ENCODE measurements around the gene ISYNA1.
A peak's percentile ranks its signal among the peaks of the same experiment; 100 is the strongest.

The ISYNA1 gene

GRCh38 chr19:18437491-18438330, at the start of gene ISYNA1:
Gene ISYNA1, minus strand, starts transcription at chr19:18438133. Its CDS starts 154 bp downstream, at chr19:18437979.
- Histone ChIP-seq H3K27me3 (ENCODE audit: control insufficient read depth in 5 of 5, insufficient read depth in 4 of 5, low read length in 5 of 5) (peaks cover 0 to 9% (median 3%) of the 10 kb centered on the region in 5 donors), H3K9me3 (ENCODE audit: control insufficient read depth in 5 of 5, low read length in 5 of 5) (no peaks in the 10 kb centered on the region), H3K36me3 (ENCODE audit: control insufficient read depth in 5 of 5, insufficient read depth in 5 of 5, low read length in 5 of 5) (peaks cover 0 to 11% (median 5%) of the 10 kb centered on the region in 5 donors), H3K4me3 (ENCODE audit: low read depth in 1 of 5, low read length in 5 of 5) (peak within 1 kb of the TSS in 4 of 5 donors; percentile 51 to 70 (median 65)), H3K4me1 (ENCODE audit: control insufficient read depth in 5 of 5, insufficient read depth in 5 of 5, low read length in 5 of 5) (peaks cover 0 to 36% (median 23%) of the 10 kb centered on the region in 5 donors), H3K27ac (ENCODE audit: low read depth, low read length) (no peak within 1 kb of the TSS), H3K9ac (ENCODE audit: low read length in 5 of 5) (peak within 1 kb of the TSS in 2 of 5 donors; percentile 23 to 56)

DNA sequence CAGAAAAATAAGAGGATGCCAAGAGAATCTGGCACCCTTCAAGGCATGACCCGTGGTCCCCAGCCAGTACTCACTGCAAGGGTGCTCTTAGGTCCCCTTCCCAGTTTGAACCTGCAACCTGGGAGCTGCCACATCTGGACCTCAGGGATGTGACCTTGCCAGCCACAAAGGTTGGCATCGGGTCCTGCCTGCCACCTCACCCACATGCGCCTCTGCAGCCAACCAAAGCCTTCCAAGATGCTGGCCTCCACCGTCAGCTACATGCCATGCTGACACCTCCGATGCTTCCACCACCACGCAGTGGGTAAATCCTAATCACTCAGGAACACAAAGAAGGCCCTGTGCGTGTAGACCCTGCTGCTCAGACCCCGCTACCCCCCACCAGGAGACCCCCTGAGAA, 48.8 kb upstream of the ISYNA1 start:
- H3K27me3 ChIP-seq (ENCODE audit: control insufficient read depth in 5 of 5, insufficient read depth in 4 of 5, low read length in 5 of 5): no peaks in the 10 kb centered on the region
- H3K36me3 ChIP-seq (ENCODE audit: control insufficient read depth in 5 of 5, insufficient read depth in 5 of 5, low read length in 5 of 5): no peaks in the 10 kb centered on the region
- no peaks in the 10 kb centered on the region for H3K9me3 ChIP-seq (ENCODE audit: control insufficient read depth in 5 of 5, low read length in 5 of 5)
- no peak overlapping the region for H3K27ac ChIP-seq (ENCODE audit: low read depth, low read length)
- H3K4me1 ChIP-seq (ENCODE audit: control insufficient read depth in 5 of 5, insufficient read depth in 5 of 5, low read length in 5 of 5): peaks cover 0 to 62% (median 39%) of the 10 kb centered on the region in 5 donors
- no peak overlapping the region for H3K9ac ChIP-seq (ENCODE audit: low read length in 5 of 5)
- peak overlapping the region in 1 of 5 donors; percentile 34 for H3K4me3 ChIP-seq (ENCODE audit: low read depth in 1 of 5, low read length in 5 of 5)

DNA sequence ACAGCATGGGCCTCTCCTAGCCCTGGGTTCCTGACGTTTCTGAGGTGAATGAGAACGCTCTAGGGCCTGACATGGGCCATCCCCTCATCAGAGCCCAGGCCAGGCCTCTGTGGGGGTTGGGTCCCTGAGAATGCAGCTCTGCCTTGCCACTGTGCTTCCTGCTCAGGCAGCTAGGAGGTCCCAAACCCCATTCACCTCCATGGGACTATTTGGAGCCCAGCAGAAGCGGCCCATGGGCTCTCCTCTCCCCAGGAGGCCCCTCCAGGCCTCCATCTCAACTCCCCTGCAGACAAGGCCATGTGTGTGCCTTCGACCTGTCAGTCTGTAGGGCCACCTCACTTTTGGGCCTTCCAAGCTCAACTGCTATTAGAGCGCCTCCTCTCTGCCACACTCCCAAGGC, 47.1 kb upstream of the ISYNA1 start:
- H3K27ac ChIP-seq (ENCODE audit: low read depth, low read length): no peak overlapping the region
- no peaks in the 10 kb centered on the region for H3K9me3 ChIP-seq (ENCODE audit: control insufficient read depth in 5 of 5, low read length in 5 of 5)
- no peaks in the 10 kb centered on the region for H3K27me3 ChIP-seq (ENCODE audit: control insufficient read depth in 5 of 5, insufficient read depth in 4 of 5, low read length in 5 of 5)
- peaks cover 5 to 77% (median 49%) of the 10 kb centered on the region in 5 donors for H3K4me1 ChIP-seq (ENCODE audit: control insufficient read depth in 5 of 5, insufficient read depth in 5 of 5, low read length in 5 of 5)
- no peaks in the 10 kb centered on the region for H3K36me3 ChIP-seq (ENCODE audit: control insufficient read depth in 5 of 5, insufficient read depth in 5 of 5, low read length in 5 of 5)
- no peak overlapping the region for H3K9ac ChIP-seq (ENCODE audit: low read length in 5 of 5)
- no peak overlapping the region for H3K4me3 ChIP-seq (ENCODE audit: low read depth in 1 of 5, low read length in 5 of 5)

GRCh38 chr19:18483119-18483890, 45.4 kb upstream of the ISYNA1 start:
- H3K9me3 ChIP-seq (ENCODE audit: control insufficient read depth in 5 of 5, low read length in 5 of 5): no peaks in the 10 kb centered on the region
- H3K4me1 ChIP-seq (ENCODE audit: control insufficient read depth in 5 of 5, insufficient read depth in 5 of 5, low read length in 5 of 5): peaks cover 12 to 80% (median 62%) of the 10 kb centered on the region in 5 donors
- H3K27ac ChIP-seq (ENCODE audit: low read depth, low read length): no peak overlapping the region
- H3K27me3 ChIP-seq (ENCODE audit: control insufficient read depth in 5 of 5, insufficient read depth in 4 of 5, low read length in 5 of 5): no peaks in the 10 kb centered on the region
- H3K36me3 ChIP-seq (ENCODE audit: control insufficient read depth in 5 of 5, insufficient read depth in 5 of 5, low read length in 5 of 5): no peaks in the 10 kb centered on the region
- H3K4me3 ChIP-seq (ENCODE audit: low read depth in 1 of 5, low read length in 5 of 5): no peak overlapping the region
- H3K9ac ChIP-seq (ENCODE audit: low read length in 5 of 5): no peak overlapping the region

DNA sequence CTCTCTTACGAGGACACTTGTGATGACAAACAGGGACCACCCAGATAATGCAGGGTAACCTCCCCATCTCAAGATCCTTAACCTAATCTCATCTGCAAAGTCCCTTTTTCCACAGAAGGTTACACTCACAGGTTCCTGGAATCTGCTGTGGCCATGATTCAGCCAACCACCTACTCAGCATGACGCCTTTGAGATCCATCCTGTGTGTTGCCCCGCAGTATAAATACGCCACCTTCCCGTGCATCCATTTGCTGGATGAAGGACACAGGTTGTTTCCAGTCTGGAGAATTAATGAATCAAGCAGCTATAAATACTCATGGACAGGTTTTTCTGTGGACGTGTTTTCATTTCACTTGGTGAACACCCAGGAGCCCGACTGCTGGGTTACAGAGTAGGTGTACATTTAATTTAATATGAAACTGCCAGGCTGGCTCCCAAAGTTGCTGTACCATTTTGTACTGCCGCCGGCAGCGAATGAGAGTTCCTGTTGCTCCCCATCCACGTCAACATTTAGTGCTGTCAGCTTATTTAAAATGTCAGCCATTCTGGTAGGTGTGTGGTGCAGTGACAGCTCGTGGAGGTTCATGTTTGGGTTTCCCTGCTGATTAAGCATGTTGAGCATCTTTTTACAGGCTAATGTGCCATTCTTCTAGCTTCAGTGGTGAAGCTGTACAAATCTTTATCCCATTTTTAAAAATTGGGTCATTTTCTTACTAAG, 43.7 kb upstream of the ISYNA1 start:
- no peaks in the 10 kb centered on the region for H3K9me3 ChIP-seq (ENCODE audit: control insufficient read depth in 5 of 5, low read length in 5 of 5)
- no peak overlapping the region for H3K27ac ChIP-seq (ENCODE audit: low read depth, low read length)

GRCh38 chr19:18480006-18480691, 42.2 kb upstream of the ISYNA1 start:
- Histone ChIP-seq H3K36me3 (ENCODE audit: control insufficient read depth in 5 of 5, insufficient read depth in 5 of 5, low read length in 5 of 5) (no peaks in the 10 kb centered on the region), H3K9me3 (ENCODE audit: control insufficient read depth in 5 of 5, low read length in 5 of 5) (no peaks in the 10 kb centered on the region), H3K9ac (ENCODE audit: low read length in 5 of 5) (peak overlapping the region; percentile 45 to 67 (median 60)), H3K27me3 (ENCODE audit: control insufficient read depth in 5 of 5, insufficient read depth in 4 of 5, low read length in 5 of 5) (no peaks in the 10 kb centered on the region), H3K27ac (ENCODE audit: low read depth, low read length) (peak overlapping the region; percentile 73), H3K4me1 (ENCODE audit: control insufficient read depth in 5 of 5, insufficient read depth in 5 of 5, low read length in 5 of 5) (peaks cover 15 to 77% (median 66%) of the 10 kb centered on the region in 5 donors), H3K4me3 (ENCODE audit: low read depth in 1 of 5, low read length in 5 of 5) (peak overlapping the region in 3 of 5 donors; percentile 9 to 36 (median 22))

More for the DNA sequence above, 43.7 kb upstream of the ISYNA1 start:
- no peak overlapping the region for H3K4me3 ChIP-seq (ENCODE audit: low read depth in 1 of 5, low read length in 5 of 5)
- no peaks in the 10 kb centered on the region for H3K27me3 ChIP-seq (ENCODE audit: control insufficient read depth in 5 of 5, insufficient read depth in 4 of 5, low read length in 5 of 5)
- H3K36me3 ChIP-seq (ENCODE audit: control insufficient read depth in 5 of 5, insufficient read depth in 5 of 5, low read length in 5 of 5): no peaks in the 10 kb centered on the region
- H3K4me1 ChIP-seq (ENCODE audit: control insufficient read depth in 5 of 5, insufficient read depth in 5 of 5, low read length in 5 of 5): peaks cover 13 to 80% (median 66%) of the 10 kb centered on the region in 5 donors
- no peak overlapping the region for H3K9ac ChIP-seq (ENCODE audit: low read length in 5 of 5)

DNA sequence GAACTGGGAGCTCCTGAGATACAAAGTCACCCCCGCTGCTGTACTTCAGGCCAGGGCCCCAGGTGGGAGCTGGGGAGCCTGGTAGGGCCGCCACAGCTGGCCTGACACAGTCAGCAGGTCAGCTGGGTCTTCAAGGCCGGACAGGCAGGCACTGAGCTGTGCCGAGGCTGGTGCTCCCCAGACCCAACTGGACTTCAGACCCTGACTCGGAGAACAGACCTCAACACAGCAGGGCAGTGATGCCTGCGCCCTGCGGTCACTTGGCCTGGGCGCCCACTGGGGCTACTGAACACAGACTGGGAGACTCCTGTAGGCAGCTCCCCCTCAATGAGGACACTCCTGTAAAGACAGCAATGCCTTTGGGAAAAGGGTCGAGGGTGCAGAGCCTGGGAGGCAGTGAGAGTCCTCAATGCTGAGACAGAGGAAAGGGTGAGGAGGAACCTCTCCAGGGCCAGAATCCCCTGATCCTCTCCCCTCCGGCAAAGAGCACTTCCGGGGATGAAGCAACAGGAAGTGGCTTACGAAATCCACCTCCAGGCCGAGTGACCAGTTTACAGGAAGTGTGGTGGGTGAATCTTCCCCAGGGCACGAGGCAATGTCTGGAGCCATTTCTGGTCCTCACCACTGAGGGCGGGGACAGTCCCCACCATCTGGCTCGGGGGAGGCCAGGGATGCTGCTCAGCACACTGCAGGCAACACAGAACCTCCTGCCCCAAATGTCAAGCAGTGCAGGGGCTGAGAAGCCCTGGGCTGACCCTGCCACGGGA, 40.8 kb upstream of the ISYNA1 start:
- Histone ChIP-seq H3K9ac (ENCODE audit: low read length in 5 of 5) (peak overlapping the region in 3 of 5 donors; percentile 22 to 62 (median 51)), H3K4me3 (ENCODE audit: low read depth in 1 of 5, low read length in 5 of 5) (peak overlapping the region in 2 of 5 donors; percentile 11 to 17), H3K36me3 (ENCODE audit: control insufficient read depth in 5 of 5, insufficient read depth in 5 of 5, low read length in 5 of 5) (no peaks in the 10 kb centered on the region), H3K4me1 (ENCODE audit: control insufficient read depth in 5 of 5, insufficient read depth in 5 of 5, low read length in 5 of 5) (peaks cover 15 to 79% (median 60%) of the 10 kb centered on the region in 5 donors), H3K9me3 (ENCODE audit: control insufficient read depth in 5 of 5, low read length in 5 of 5) (no peaks in the 10 kb centered on the region), H3K27ac (ENCODE audit: low read depth, low read length) (peak overlapping the region; percentile 73), H3K27me3 (ENCODE audit: control insufficient read depth in 5 of 5, insufficient read depth in 4 of 5, low read length in 5 of 5) (no peaks in the 10 kb centered on the region)

- no peak overlapping the region for H3K4me3 ChIP-seq (ENCODE audit: low read depth in 1 of 5, low read length in 5 of 5)
- peak overlapping the region in 3 of 5 donors; percentile 22 to 62 (median 51) for H3K9ac ChIP-seq (ENCODE audit: low read length in 5 of 5)
- peaks cover 15 to 76% (median 55%) of the 10 kb centered on the region in 5 donors for H3K4me1 ChIP-seq (ENCODE audit: control insufficient read depth in 5 of 5, insufficient read depth in 5 of 5, low read length in 5 of 5)
- no peaks in the 10 kb centered on the region for H3K36me3 ChIP-seq (ENCODE audit: control insufficient read depth in 5 of 5, insufficient read depth in 5 of 5, low read length in 5 of 5)
- no peaks in the 10 kb centered on the region for H3K9me3 ChIP-seq (ENCODE audit: control insufficient read depth in 5 of 5, low read length in 5 of 5)
- peak overlapping the region; percentile 73 for H3K27ac ChIP-seq (ENCODE audit: low read depth, low read length)
- no peaks in the 10 kb centered on the region for H3K27me3 ChIP-seq (ENCODE audit: control insufficient read depth in 5 of 5, insufficient read depth in 4 of 5, low read length in 5 of 5)
Measured at GRCh38 chr19:18477974-18478373, 40.0 kb upstream of the ISYNA1 start.
